H9 (cell line): ENCODE measurements around the gene ITPKA. TPM values are rescaled to one million over a fixed set of nuclear protein-coding genes. Genes with fewer than 3 reads are reported as not detected.

Source experiments
- DNase-seq: peaks from one replicate; pipeline ENCODE4 v3.0.0-alpha.2; 2017
- H2AFZ ChIP-seq: one replicate; pipeline ENCODE4 v1.6.1; 2013; ENCODE audit warnings: mild to moderate bottlenecking, low read length, control low read depth, moderate library complexity
- H2AK5ac ChIP-seq: 2 replicates; pipeline ENCODE4 v1.6.1; 2013; ENCODE audit warnings: low read length, control low read depth, mixed read lengths; ENCODE audit not compliant: insufficient read length
- H2BK120ac ChIP-seq: one replicate; pipeline ENCODE4 v1.6.1; 2013; ENCODE audit warnings: low read depth, mild to moderate bottlenecking, low read length, control low read depth, inconsistent platforms; ENCODE audit not compliant: poor library complexity, severe bottlenecking
- H2BK12ac ChIP-seq: 2 replicates; pipeline ENCODE4 v1.6.1; 2013; ENCODE audit warnings: low read length, control low read depth, mixed read lengths, low read depth; ENCODE audit not compliant: insufficient read length
- H2BK15ac ChIP-seq: 2 replicates; pipeline ENCODE4 v1.6.1; 2013; ENCODE audit warnings: low read depth, low read length, control low read depth
- H2BK20ac ChIP-seq: one replicate; pipeline ENCODE4 v1.6.1; 2013; ENCODE audit warnings: low read depth, mild to moderate bottlenecking, low read length, control low read depth, inconsistent platforms; ENCODE audit not compliant: poor library complexity, severe bottlenecking
- H2BK5ac ChIP-seq: 2 replicates; pipeline ENCODE4 v1.6.1; 2013; ENCODE audit warnings: low read length, control low read depth, mixed read lengths; ENCODE audit not compliant: insufficient read length
- H3K14ac ChIP-seq: 2 replicates; pipeline ENCODE4 v1.6.1; 2013; ENCODE audit warnings: low read length, control low read depth; ENCODE audit not compliant: insufficient read depth
- H3K18ac ChIP-seq: 2 replicates; pipeline ENCODE4 v1.6.1; 2013; ENCODE audit warnings: low read depth, mild to moderate bottlenecking, mixed read lengths, low read length, control low read depth; ENCODE audit not compliant: insufficient read length
- H3K23ac ChIP-seq: 2 replicates; pipeline ENCODE4 v1.6.1; 2013; ENCODE audit warnings: low read length, control low read depth, mixed read lengths, low read depth; ENCODE audit not compliant: insufficient read length
- H3K23me2 ChIP-seq: 2 replicates; pipeline ENCODE4 v1.6.1; 2013; ENCODE audit warnings: low read depth, mild to moderate bottlenecking, mixed read lengths, low read length, control low read depth; ENCODE audit not compliant: insufficient read length, poor library complexity, severe bottlenecking
- H3K27ac ChIP-seq: 2 replicates; pipeline ENCODE4 v1.5.1; 2013; ENCODE audit warnings: low read length, control low read depth, mixed read lengths, low read depth; ENCODE audit not compliant: insufficient read length
- H3K27me3 ChIP-seq: 2 replicates; pipeline ENCODE4 v1.6.1; 2013; ENCODE audit warnings: low read length, control low read depth, inconsistent platforms; ENCODE audit not compliant: insufficient read depth
- H3K4ac ChIP-seq: 2 replicates; pipeline ENCODE4 v1.6.1; 2013; ENCODE audit warnings: low read depth, mild to moderate bottlenecking, control low read depth, inconsistent platforms, low read length, moderate library complexity
- H3K4me1 ChIP-seq: 2 replicates; pipeline ENCODE4 v1.6.1; 2013; ENCODE audit warnings: low read length, control low read depth, inconsistent platforms; ENCODE audit not compliant: insufficient read depth
- H3K4me2 ChIP-seq: 2 replicates; pipeline ENCODE4 v1.6.1; 2013; ENCODE audit warnings: low read length, control low read depth, mixed read lengths; ENCODE audit not compliant: insufficient read length, insufficient read depth
- H3K56ac ChIP-seq: 2 replicates; pipeline ENCODE4 v1.6.1; 2013; ENCODE audit warnings: low read depth, mild to moderate bottlenecking, mixed read lengths, low read length, control low read depth; ENCODE audit not compliant: insufficient read length
- H3K79me1 ChIP-seq: 2 replicates; pipeline ENCODE4 v1.6.1; 2013; ENCODE audit warnings: low read depth, mild to moderate bottlenecking, moderate library complexity, low read length, control low read depth, inconsistent platforms; ENCODE audit not compliant: insufficient read depth, poor library complexity, severe bottlenecking
- H3K79me2 ChIP-seq: 2 replicates; pipeline ENCODE4 v1.6.1; 2013; ENCODE audit warnings: low read length, control low read depth, inconsistent platforms; ENCODE audit not compliant: insufficient read depth
- H3K9ac ChIP-seq: 2 replicates; pipeline ENCODE4 v1.6.1; 2013; ENCODE audit warnings: low read length, control low read depth, mixed read lengths; ENCODE audit not compliant: insufficient read length; ENCODE audit errors: extremely low read depth
- H3K9me3 ChIP-seq: one replicate; pipeline ENCODE4 v1.6.1; 2013; ENCODE audit warnings: low read depth, low read length, inconsistent platforms; ENCODE audit not compliant: control insufficient read depth
- H3T11ph ChIP-seq: one replicate; pipeline ENCODE4 v1.6.1; 2013; ENCODE audit warnings: mild to moderate bottlenecking, low read length, control low read depth, inconsistent platforms
- H4K20me1 ChIP-seq: one replicate; pipeline ENCODE4 v1.6.1; 2013; ENCODE audit not compliant: control insufficient read depth, insufficient read length, insufficient read depth
- H4K5ac ChIP-seq: 2 replicates; pipeline ENCODE4 v1.6.1; 2013; ENCODE audit warnings: low read depth, mild to moderate bottlenecking, mixed read lengths, low read length, control low read depth; ENCODE audit not compliant: insufficient read length
- H4K8ac ChIP-seq: replicated peaks from 2 replicates; pipeline ENCODE4 v1.6.1; 2013; ENCODE audit warnings: low read length, control low read depth, mixed read lengths, low read depth; ENCODE audit not compliant: insufficient read length
- H4K91ac ChIP-seq: 2 replicates; pipeline ENCODE4 v1.6.1; 2013; ENCODE audit warnings: low read depth, mild to moderate bottlenecking, moderate library complexity, mixed read lengths, low read length, control low read depth; ENCODE audit not compliant: insufficient read length
- H3K27ac Mint-ChIP-seq, 3 experiments: 2 replicates in 2 of 3; 3 replicates in 1 of 3; pipeline ENCODE4 v1.8.0; 2020 to 2021; ENCODE audit warnings: mixed read lengths in 3 of 3, mild to moderate bottlenecking in 1 of 3, moderate library complexity in 1 of 3
- H3K27me3 Mint-ChIP-seq: 2 replicates; pipeline ENCODE4 v1.8.0; 2021; ENCODE audit warnings: low read depth, mild to moderate bottlenecking, moderate library complexity, mixed read lengths
- H3K36me3 Mint-ChIP-seq, 3 experiments: 2 replicates in 2 of 3; 3 replicates in 1 of 3; pipeline ENCODE4 v1.8.0; 2020 to 2021; ENCODE audit warnings: low read depth in 3 of 3, mixed read lengths in 3 of 3; ENCODE audit not compliant: insufficient read depth in 1 of 3
- H3K4me1 Mint-ChIP-seq, 2 experiments: 2 replicates each; pipeline ENCODE4 v1.8.0; 2020; ENCODE audit warnings: mixed read lengths in 2 of 2
- H3K4me3 Mint-ChIP-seq, 2 experiments: 2 replicates in 1 of 2; 3 replicates in 1 of 2; pipeline ENCODE4 v1.8.0; 2020 to 2021; ENCODE audit warnings: mild to moderate bottlenecking in 2 of 2, mixed read lengths in 2 of 2, moderate library complexity in 1 of 2
- H3K9me3 Mint-ChIP-seq, 2 experiments: 2 replicates in 1 of 2; 3 replicates in 1 of 2; pipeline ENCODE4 v1.8.0; 2020; ENCODE audit warnings: mild to moderate bottlenecking in 2 of 2, mixed read lengths in 2 of 2, moderate library complexity in 1 of 2
- CTCF ChIP-seq: fragments of 200-600 bp; sonication (generic); conservative IDR thresholded peaks from 3 replicates; pipeline ENCODE4 v1.8.0; 2021; ENCODE audit warnings: antibody characterized with exemption, mild to moderate bottlenecking
- WGBS: extraction: QIAGEN DNeasy Blood & Tissue Kit; methylation state at CpG from one replicate; pipeline ENCODE4 v1.1.7; 2013; ENCODE audit warnings: missing lambda C conversion rate, low lambda C conversion rate, mixed read lengths; ENCODE audit not compliant: insufficient read length; ENCODE audit errors: extremely low coverage; 5-methylcytosine and 5-hydroxymethylcytosine counted together
- total RNA-seq: library from RNA; stranded (reverse); gene quantifications from 2 replicates; pipeline ENCODE4 v1.2.1, GENCODE V29; 2021

The ITPKA gene
- total RNA-seq, 1 experiment from 2014 or later: 0.77 TPM

DNA sequence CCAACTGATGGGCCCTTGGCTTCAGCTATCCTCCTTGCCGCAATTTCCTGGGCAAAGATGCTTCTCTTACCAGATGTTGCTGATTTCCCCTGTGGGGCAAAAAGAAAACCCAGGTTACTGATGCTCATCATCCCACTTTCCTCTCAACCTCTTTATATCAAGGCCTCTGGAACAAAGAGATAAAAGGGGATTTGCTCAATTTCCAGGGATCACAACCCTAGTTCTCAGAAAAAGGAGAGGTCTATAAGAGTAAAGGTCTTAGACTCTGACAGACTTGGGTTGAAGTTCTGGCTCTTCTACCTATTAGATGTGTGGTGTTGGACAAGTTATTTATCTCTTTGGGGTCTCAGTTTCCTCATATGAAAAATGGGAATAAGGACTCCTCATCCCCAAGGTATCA is 41.9 kb downstream of the ITPKA start:
- Mint-ChIP-seq H3K9me3 (no peaks in the 10 kb centered on the region), H3K27ac (no peak overlapping the region), H3K4me1 (peaks cover 0 to under 1% of the 10 kb centered on the region in 2 experiments; a peak in 1 of 4 replicates), H3K27me3 (no peaks in the 10 kb centered on the region), H3K4me3 (no peak overlapping the region), H3K36me3 (peaks cover 21 to 60% (median 44%) of the 10 kb centered on the region in 3 experiments; a peak in 6 of 7 replicates)
- H3K4ac ChIP-seq: no peak overlapping the region
- no peak overlapping the region for H2BK120ac ChIP-seq
- no peak for TF ChIP-seq CTCF
- no peak overlapping the region for H3K18ac ChIP-seq
- H3K79me2 ChIP-seq: no peaks in the 10 kb centered on the region
- H3K23ac ChIP-seq: no peak overlapping the region
- H3K14ac ChIP-seq: no peak overlapping the region
- peaks cover 5% of the 10 kb centered on the region for H3K79me1 ChIP-seq
- H3K27me3 ChIP-seq: no peaks in the 10 kb centered on the region
- H2AFZ ChIP-seq: no peak overlapping the region
- H4K8ac ChIP-seq: no peak overlapping the region
- no peak overlapping the region for H2BK5ac ChIP-seq
- H3K4me1 ChIP-seq: no peaks in the 10 kb centered on the region
- H2AK5ac ChIP-seq: no peak overlapping the region
- no CpG with 5 or more reads among the region's 1 CpG for WGBS
- H2BK15ac ChIP-seq: no peak overlapping the region
- H3K9me3 ChIP-seq: no peaks in the 10 kb centered on the region
- H2BK12ac ChIP-seq: no peak overlapping the region
- H4K20me1 ChIP-seq: no peaks in the 10 kb centered on the region
- H3K23me2 ChIP-seq: no peaks in the 10 kb centered on the region
- no peak overlapping the region for H3K27ac ChIP-seq
- H3T11ph ChIP-seq: no peak overlapping the region
- DNase-seq: no peak
- H3K4me2 ChIP-seq: no peak overlapping the region
- H3K9ac ChIP-seq: no peak overlapping the region
- no peak overlapping the region for H4K5ac ChIP-seq
- H4K91ac ChIP-seq: no peak overlapping the region
- no peak overlapping the region for H3K56ac ChIP-seq
- H2BK20ac ChIP-seq: no peak overlapping the region
